Erythroblast (primary cell): Measurements from ENCODE around the gene CNTNAP5.

Experiments
- GATA1 ChIP-seq: IDR thresholded peaks from 2 replicates; pipeline ENCODE4 v1.6.1; 2011; ENCODE audit warnings: low read depth, mild to moderate bottlenecking, control low read depth, low read length, moderate library complexity
- POLR2A ChIP-seq: IDR thresholded peaks from 2 replicates; pipeline ENCODE4 v1.6.1; 2011; ENCODE audit warnings: mild to moderate bottlenecking, low read length

DNA sequence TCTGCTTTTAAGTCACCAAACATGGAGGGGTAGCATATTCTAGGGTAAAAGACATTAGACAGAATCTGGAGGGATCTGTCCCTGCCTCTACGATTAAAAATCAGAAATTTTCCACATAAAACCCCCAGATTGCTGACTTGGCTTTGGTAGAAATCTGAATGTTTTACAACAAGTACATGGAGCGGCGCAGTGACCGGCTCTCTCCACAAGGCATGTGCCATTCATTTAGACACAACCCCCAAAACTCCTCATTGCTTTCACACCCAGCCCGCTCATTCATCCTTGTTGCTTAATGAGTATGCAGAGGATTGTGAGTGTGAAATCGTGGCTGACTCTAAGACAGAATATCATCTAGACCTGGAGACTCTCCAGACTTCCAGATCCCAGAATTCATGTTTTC lies 140.6 kb downstream of the CNTNAP5 start:
- TF ChIP-seq POLR2A (no peak), GATA1 (no peak)
